HG03175 (cell line): ENCODE data around the gene SNED1.

Experiments used
- ATAC-seq: cut with Tn5 transposase; IDR thresholded peaks from one replicate; pipeline ENCODE4 v1.9.1; 2021; ENCODE audit warnings: mild to moderate bottlenecking, moderate library complexity; ENCODE audit not compliant: unreplicated experiment

SNED1 gene

DNA sequence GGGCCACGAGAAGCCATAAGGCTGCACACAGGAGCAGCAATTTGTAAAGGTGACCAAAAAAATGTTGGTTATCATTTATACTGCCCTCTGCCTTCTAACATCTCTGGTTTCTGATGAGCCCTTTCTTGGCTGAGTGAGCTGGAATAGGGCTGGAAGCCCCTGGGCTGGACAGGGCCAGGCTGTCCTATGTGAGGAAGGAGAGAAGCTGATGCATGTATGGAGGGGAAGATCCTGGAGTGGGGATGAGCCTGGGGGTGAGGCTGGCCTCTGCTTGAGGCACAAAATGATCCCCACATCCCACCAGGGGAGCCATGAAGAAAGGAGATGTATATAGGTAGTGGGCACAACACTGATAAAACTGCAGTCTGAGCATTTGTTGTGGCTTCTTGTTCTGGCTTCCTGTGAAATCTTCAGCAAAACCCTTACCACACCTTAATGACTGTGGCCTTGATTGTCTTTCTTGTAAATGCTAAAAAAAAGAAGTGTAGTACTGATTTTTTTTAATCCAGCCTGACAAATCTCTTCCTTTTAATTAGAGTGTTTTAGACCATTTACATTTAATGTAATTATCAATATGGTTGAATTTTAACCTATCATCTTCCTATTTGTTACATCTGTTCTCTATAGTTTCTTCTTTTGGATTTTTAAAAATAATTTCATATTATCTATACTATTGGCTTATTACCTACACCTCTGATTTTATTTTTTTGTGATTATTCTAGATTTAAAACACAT, 5.6 kb downstream of the SNED1 start:
- ATAC-seq = no peak

DNA sequence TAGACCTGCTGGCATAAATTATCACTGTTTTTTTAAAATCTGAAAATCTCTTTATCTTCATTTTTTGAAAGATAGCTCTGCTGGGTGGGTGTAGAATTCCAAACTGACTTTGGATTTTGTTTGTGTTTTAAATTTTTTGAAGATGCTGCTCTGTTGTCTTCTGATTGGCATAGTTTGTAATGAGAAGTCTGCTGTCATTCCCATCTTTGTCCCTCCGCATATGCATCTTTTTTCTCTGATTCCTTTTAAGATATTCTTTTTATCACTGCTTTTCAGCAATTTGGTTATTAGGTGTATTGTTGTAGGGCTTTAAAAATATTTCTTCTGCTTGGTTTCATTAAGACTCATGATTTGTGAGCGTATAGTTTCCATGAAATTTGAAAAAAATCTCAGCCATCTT, 7.2 kb downstream of the SNED1 start:
- no peak for ATAC-seq

DNA sequence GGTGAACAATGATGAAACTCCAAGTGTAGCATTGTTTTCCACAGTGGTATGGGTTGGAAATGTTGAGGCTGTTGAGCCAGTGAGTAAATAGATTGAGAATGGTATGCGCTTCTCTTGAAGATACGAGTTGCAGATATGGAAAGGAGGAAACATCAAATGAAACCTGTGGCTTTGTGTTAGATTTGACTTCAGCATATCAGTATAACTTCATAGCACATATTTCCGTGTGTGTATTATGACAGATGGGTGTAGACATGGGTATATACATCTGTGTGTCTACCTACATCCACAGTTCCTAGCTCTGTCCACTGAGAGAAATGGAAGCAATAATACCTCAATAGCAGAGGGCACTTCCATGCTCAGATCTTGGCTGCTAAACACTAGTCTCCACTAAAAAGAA, 8.0 kb downstream of the SNED1 start:
- ATAC-seq = no peak

DNA sequence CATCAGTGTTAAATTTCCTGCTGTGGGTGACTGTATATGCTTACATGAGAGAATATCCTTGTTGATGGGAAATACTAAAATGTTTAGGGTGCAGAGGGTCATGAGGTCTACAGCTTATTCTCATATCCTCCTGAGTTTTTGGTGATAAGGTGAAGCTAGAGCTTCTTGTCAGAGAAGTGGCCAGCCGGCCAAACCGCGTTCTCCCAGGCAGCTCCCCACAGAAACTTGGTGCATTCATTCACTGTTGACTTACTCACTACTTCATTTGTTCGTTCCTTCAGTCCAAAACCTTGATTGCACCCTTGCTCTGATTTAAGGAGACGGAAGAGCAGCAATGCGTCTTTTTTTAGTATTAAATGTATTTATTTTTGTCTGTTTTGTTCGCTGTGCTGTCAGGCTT, 8.7 kb downstream of the SNED1 start:
- ATAC-seq = no peak

DNA sequence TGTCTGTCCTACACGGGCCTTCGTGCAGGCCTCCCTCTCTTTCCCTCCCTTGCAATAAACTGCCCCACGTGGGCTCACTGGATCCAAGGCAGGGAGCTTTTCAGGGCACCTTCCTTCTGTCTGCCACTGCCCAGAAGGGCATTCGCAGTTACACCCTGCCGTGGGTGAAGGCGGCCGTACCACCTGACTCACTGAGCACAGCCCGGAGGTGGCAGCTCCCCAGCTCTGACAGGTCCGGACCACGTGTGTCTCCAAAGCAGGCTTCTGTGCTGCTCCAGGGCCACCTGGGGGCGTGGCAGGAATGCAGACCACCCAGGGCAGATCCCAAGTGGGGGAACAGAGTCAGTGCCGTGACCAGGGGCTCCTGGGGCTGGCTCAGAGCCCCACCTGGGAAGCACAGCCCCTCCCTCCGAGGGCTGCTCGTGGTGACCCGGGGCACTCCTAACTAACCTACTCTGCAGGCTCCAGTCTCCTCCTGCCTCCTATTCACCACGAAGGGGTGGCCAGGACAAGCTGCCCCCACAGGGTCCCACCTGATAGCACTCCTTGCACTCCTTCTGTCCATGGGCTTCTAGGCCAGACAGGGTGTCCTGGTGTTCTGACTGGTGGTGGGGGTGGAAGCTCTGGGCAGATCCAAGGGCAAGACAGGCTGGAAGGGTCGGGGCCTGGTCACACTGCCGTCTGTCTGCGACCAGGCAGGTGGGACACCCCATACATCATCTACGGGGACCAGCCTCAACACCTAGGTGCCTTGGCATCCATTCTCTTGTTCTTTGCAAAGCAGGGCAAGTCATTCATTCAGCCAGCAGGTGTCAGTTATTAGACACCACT, 9.7 kb downstream of the SNED1 start:
- ATAC-seq = no peak

DNA sequence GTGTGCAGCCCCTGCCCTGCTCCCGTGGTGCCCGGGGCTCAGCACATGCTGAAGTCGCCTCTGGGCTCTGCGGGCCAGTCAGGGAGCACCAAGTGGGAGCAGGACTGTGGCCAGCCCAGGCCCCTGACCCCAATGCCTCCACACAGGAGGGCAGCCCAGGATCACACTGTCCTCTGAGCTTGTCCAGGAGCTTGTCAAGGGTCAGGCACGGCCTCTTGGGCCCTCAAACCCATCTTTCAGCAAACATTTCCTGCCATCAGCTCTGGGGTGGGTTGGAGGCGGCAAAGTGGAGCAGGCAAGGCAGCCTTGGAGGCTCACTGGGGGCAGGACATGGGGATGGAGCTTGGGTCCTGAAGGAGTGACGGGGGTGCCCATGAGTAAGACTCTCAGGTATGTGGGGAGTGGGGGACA, 10.3 kb downstream of the SNED1 start:
- no peak for ATAC-seq

DNA sequence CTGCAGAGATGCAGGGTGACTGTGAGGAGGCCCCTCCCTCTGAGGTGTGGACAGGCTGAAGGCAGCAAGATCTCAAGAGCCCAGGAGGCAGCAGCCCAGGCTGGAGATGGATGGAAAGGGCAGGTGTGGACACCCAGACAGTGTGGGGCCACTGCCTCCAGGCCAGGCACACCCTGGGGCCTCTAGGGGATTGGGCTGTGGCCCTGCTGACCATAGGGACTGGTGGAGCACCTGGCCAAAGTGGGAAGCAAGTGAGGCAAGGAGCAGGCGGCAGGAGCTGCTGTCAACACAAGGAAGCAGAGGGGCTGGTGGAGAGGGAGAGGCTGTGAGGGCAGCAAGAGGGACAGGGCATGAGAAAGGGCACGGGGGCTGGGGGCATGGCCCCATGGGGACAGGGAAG, 10.8 kb downstream of the SNED1 start:
- no peak for ATAC-seq

DNA sequence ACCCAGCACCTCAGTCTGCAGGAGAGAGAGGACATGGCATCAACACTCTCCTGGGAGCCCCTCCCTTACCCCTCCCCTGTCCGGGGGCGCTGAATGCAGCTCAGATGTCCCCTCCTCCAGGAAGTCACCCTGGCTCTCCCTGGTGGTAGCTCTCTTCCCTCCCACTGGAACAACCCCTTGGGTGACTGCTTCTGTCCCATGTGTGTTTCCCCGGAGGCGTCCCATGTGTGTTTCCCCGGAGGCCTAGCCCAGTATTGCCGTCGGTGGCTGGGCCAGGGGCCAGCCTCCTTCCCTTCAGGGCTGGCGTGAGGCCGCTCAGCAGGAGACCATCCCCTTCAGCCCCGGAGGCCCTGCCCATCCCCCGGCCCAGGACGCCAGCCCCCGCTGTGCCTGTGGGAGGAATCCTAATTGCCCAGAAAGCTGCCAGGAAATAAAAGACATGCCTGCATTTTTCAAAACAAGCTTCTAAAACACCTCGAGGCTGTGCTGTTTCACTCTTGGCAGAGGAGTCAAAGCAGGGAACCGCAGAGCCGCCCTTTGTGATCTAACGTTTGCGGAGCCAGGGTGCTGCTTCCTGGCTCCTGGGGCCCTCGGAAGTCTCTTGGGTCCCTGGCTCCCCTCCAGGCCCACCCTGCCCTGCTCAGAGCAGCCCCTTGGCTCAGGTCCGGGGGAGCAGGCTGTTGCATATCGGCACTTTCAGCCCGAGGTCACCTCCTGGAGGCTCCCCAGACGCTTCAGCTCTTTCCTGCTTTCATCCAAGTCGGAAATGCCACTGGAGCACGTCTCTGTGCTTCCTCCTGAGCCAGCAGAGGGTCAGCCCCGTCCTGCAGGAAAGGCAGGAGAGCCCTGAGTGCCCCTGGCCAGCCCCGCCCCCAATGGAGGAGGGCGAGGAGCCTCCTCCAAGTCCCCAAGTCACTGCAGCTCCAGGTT, 11.4 kb downstream of the SNED1 start:
- no peak for ATAC-seq

DNA sequence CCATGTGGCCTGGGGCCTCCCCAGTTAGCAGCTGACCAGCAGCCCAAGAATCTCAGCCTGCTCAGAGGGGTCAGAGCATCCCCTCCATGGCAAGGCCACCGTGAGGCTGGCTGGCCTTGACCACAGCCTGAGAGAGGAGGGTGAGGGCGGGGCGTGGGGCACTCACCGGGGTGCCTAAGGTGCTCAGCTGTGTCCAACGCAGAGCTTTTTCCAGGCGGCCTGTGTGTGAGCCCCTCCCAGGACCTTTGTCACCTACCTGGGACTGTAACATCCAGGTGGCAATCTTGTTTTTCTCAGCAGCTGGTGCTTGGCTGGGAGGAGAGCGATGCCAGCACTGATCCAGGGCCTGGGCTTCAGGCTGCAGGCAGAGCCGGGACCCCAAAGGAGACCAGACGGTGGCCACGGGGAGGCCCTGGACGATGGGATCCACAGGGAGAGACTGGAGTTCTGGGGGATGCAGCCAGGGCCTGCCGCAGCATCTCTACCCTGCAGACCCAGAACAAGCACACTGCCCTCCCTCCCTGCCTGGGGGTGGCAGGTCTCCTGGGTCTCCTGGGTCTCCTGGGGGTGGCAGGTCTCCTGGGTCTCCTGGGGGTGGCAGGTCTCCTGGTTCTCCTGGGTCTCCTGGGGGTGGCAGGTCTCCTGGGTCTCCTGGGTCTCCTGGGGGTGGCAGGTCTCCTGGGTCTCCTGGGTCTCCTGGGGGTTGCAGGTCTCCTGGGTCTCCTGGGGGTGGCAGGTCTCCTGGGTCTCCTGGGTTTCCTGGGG, 12.3 kb downstream of the SNED1 start:
- ATAC-seq = no peak

DNA sequence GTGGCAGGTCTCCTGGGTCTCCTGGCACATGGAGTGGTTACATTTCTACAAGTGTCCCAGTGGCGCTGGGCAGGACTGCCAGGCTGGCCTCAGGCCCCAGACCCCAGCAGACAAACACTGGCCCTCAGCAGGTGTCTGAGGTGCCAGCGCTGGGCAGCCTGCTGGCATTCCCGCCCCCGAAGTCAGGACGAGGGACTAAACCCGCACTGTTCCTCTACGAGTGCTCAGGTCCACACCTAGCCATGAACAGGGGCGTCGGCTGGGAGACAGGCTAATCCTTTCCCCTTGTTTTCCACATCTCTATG, 12.8 kb downstream of the SNED1 start:
- no peak for ATAC-seq

DNA sequence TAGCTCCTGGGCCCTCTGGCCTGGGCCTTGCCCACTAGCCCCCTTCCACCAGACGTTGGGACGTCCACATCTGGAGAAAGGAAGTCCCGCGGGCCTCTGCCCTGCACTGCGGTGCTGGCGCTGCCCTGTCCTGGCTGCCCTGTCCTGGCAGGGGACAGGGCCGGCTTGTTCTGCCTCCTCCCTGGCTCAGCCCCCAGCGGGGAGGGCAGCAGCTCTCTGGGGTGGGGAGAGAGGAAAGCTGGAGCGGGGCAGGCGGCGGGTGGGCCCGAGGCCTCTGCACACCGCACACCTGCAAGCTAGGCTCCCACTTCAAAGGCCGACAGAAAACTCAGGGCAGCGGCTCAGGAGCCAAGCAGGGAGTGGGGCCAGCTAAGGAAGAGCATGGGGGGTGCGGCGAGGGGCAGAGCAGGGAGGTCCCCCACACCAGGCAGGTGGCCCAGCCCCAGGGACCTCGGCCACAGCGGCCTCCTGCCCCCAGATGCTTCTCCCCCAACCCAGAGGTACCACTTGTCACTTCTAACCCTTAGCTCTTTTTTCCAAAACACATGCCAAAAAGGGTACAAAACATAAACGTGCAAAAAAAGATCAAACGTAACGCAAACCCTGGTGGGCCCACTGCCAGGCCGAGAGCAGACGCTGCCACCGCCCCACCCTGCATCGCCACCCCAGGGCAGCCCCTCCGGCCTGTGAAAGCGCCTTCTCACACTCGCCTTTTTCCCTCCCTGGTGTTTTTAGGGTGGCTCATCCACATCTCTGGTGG, 13.5 kb downstream of the SNED1 start:
- no peak for ATAC-seq

DNA sequence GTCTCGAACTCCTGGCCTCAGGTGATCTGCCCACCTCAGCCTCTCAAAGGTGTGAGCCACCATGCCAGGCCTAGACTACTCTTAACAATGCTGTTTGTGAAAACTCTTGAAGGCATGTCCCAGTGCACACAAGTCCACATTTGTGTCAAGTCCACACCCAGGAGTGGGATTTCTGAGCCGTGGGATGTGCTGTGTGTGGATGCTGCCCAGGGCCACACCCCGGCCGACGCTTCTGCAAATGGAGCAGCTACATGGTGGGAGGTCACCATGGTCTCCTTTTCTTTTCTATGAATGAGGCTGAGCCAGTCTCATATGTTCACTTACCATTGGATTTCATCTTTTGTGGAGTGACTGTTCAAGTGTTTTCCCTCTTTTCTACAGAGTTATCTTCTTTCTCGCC, 15.8 kb downstream of the SNED1 start:
- ATAC-seq = no peak

DNA sequence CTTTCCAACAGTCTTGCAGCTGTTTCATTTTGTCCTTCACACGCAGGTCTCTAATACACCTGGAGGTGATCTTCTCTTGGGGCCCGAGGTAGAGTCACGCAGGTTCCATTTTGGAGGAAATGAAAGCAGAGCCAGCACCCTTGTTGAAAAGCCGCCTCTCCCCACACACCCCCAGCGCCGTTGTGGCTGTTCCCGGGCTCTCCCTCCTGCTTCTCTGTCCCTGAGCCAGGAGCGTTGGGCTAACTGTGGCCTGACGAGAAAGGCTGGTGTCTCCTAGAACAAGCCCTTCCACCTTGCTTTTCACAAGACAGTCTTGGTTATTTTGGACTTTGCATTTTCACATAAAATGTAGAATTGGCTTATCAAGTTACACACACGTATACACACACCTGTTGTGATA, 16.3 kb downstream of the SNED1 start:
- ATAC-seq = no peak

DNA sequence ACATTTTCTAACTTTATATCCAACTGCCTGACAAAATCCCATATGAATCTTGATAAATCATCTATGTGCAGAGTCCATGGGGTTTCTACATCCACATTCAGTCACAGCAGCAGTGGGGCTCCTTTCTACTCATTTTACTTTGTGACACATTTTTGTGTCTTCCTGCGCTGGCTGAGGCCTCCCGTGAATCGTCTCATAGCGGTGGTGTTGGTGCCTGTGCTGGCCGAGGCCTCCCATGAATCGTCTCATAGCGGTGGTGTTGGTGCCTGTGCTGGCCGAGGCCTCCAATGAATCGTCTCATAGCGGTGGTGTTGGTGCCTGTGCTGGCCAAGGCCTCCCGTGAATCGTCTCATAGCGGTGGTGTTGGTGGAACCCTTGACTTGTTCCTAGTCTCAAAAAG, 17.0 kb downstream of the SNED1 start:
- ATAC-seq = no peak

DNA sequence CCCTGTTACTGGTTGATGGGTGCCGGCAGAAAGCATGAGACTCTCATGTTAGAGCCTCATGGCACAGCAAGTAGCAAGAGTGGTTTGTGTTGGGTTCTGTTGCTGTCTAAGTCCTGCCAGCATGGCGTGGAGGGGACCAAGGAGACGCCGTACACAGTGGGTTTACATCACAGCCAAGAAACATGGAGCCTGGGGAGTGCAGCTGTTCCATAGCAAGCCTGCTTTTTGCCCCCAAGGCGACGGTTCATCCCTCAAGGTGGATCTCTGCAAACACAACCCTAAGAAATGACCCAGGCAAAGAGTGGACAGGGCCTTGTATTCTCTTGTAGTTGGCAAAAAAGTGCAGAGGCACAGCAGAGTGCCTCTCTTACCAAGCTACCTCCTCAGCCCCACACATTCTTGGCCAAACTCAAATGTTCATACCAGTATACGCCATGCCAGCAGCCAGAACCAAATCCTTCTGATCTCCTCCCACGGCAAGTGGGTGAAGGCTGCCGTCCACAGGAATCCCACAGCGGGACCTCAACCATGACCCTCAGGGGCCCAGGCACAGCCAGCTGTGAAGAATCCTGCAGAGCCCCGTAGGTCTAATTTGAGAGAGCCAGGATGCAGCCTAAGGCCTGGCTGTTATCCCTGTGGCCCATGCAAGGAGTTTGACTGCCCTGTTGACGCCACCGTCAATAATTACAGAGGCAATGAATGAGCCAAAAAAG, 19.0 kb downstream of the SNED1 start:
- no peak for ATAC-seq

DNA sequence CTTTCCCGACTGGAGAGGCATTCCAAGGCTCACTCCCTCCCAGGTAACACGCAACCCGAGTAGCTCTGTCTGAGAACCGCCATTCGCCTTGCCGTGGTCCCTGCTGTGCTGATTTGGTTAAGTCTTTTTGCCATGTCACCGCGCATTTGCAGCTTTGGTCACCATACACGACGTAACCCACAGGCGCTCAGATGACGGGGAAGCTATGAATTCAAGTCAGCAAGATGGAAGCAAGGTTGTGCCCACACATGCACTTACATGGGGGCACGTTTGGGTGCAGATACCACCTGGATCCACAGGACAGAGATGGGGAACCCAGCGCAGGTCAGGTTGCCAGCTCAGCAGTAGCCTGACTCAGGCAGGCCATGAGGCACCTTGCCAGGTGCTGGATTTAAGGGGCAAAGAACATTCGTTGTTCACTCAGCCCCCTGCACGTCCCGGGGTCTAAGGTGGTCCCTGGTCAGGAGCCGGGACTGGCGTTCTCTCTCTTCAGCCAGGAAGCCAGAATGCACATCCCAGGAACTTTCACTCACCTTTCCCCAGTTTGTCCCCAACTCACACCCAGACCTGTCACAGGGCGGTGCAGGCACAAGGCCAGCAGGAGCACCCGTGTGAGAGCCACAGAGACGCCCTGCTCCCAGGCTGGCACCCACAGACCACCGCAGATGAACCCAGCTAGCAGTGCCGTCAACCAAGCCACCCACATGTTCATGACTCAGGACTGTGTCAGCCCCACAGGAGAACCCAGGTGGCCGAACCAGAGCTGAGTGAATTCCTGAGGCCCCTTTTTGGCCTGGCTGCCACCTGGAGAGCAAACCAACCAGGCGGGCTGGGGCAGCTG, 19.9 kb downstream of the SNED1 start:
- no peak for ATAC-seq

DNA sequence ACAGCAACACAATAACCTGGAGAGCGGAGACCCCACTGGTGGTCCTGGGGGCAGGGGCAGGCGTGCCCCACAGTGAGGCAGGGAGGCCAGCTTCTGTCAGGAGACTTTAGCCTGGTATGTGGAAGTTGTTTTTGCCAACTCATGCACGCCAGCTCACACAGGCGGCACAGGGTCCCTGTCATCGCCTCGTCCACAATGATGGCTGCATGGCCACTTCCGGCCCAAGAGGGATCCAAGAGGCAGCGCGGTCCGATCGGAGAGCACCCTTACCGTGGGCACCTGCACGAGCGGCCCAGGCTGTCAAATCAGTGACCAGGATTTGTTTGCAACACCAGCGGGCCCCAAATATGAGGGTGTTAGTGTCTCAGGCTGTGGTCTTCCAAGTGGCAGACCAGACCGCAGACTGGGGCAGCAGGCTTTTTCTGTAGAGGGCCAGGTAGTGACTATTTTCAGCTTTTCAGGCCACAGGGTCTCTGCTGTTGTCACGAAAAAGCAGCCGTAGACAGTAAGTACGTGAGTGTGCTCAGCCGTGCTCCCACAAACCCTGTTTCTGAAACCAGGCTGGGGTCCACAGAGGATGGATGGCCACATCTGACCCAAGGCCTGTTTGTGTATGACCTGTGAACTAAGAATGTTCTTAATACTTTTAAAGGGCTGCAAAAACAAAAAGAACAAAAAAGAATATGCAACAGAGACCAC, 21.2 kb downstream of the SNED1 start:
- no peak for ATAC-seq

DNA sequence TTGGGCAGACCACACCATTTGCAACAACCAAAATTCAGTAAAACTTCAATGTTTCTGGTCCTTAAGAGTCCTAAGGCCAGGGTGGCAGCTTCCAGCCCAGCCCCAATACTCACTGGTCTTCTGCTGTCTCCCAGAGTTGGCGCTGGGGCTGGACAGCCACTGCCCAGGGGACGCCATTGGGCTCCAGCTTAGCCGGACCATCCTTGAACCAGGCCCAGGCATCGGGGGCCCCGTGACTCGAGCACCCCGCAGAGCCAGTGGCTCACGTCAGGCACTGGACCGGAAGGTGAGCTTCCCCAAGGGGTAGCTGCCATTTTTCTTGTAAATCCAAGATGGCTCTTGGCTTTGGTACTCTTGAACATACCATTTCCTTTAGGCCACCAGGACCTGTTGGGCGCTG, 21.8 kb downstream of the SNED1 start:
- no peak for ATAC-seq
